ENCODE measurements around the gene CDKAL1.

The CDKAL1 gene

GRCh38 chr6:20633566-20634340 is 99.5 kb downstream of the CDKAL1 start:
- Histone ChIP-seq H3K4me2 (ENCODE audit: insufficient read depth, low read length) (no peak overlapping the region), H3K4me1 (ENCODE audit: insufficient read depth, low read length) (peaks cover 14% of the 10 kb centered on the region), H3K4me3 (ENCODE audit: low read depth in 1 of 2, low read length in 2 of 2) (no peak overlapping the region), H3K9ac (ENCODE audit: low read depth, low read length) (no peak overlapping the region), H3K27me3 (ENCODE audit: insufficient read depth, low read length, poor library complexity) (no peaks in the 10 kb centered on the region), H2AFZ (ENCODE audit: low read depth, low read length) (no peak overlapping the region), H3K79me2 (ENCODE audit: insufficient read depth, low read length) (peaks cover 27% of the 10 kb centered on the region; the same call in 1 of the 2 replicates), H3K9me3 (ENCODE audit: insufficient read depth, low read length, severe bottlenecking) (no peaks in the 10 kb centered on the region), H4K20me1 (ENCODE audit: insufficient read depth, low read length) (no peaks in the 10 kb centered on the region), H3K27ac (ENCODE audit: low read length) (no peak overlapping the region), H3K36me3 (ENCODE audit: insufficient read depth, low read length) (no peaks in the 10 kb centered on the region)
- TF ChIP-seq CTCF (IDR thresholded peaks at IDR 0.05; ENCODE audit: borderline replicate concordance, extremely low read depth, low read length, poor library complexity, severe bottlenecking) (no peak), EZH2 (IDR thresholded peaks at IDR 0.05; ENCODE audit: borderline replicate concordance, low read depth, low read length, severe bottlenecking) (no peak)
- ATAC-seq (ENCODE audit: insufficient read depth, low read depth): no peak
- DNase-seq: no peak

- no peak overlapping the region for H3K27ac ChIP-seq (ENCODE audit: low read length)
- ATAC-seq (ENCODE audit: insufficient read depth, low read depth): no peak
- H3K4me2 ChIP-seq (ENCODE audit: insufficient read depth, low read length): no peak overlapping the region
- no peak overlapping the region for H3K4me3 ChIP-seq (ENCODE audit: low read depth in 1 of 2, low read length in 2 of 2)
- no peaks in the 10 kb centered on the region for H3K4me1 ChIP-seq (ENCODE audit: insufficient read depth, low read length)
- H3K27me3 ChIP-seq (ENCODE audit: insufficient read depth, low read length, poor library complexity): no peaks in the 10 kb centered on the region
- TF ChIP-seq EZH2 (IDR thresholded peaks at IDR 0.05; ENCODE audit: borderline replicate concordance, low read depth, low read length, severe bottlenecking) (no peak), CTCF (IDR thresholded peaks at IDR 0.05; ENCODE audit: borderline replicate concordance, extremely low read depth, low read length, poor library complexity, severe bottlenecking) (no peak)
- no peak for DNase-seq
- peaks cover 14% of the 10 kb centered on the region; the same call in 1 of the 2 replicates for H3K79me2 ChIP-seq (ENCODE audit: insufficient read depth, low read length)
- no peak overlapping the region for H2AFZ ChIP-seq (ENCODE audit: low read depth, low read length)
- no peaks in the 10 kb centered on the region for H3K36me3 ChIP-seq (ENCODE audit: insufficient read depth, low read length)
- H3K9ac ChIP-seq (ENCODE audit: low read depth, low read length): no peak overlapping the region
- no peaks in the 10 kb centered on the region for H4K20me1 ChIP-seq (ENCODE audit: insufficient read depth, low read length)
- H3K9me3 ChIP-seq (ENCODE audit: insufficient read depth, low read length, severe bottlenecking): no peaks in the 10 kb centered on the region
Measured at GRCh38 chr6:20639161-20639560, 104.9 kb downstream of the CDKAL1 start.

GRCh38 chr6:20640181-20640580 is 105.9 kb downstream of the CDKAL1 start:
- no peak for ATAC-seq (ENCODE audit: insufficient read depth, low read depth)
- Histone ChIP-seq H3K4me1 (ENCODE audit: insufficient read depth, low read length) (no peaks in the 10 kb centered on the region), H3K27me3 (ENCODE audit: insufficient read depth, low read length, poor library complexity) (no peaks in the 10 kb centered on the region), H2AFZ (ENCODE audit: low read depth, low read length) (no peak overlapping the region), H3K36me3 (ENCODE audit: insufficient read depth, low read length) (no peaks in the 10 kb centered on the region), H4K20me1 (ENCODE audit: insufficient read depth, low read length) (no peaks in the 10 kb centered on the region), H3K79me2 (ENCODE audit: insufficient read depth, low read length) (peaks cover 8% of the 10 kb centered on the region; the same call in 1 of the 2 replicates), H3K9ac (ENCODE audit: low read depth, low read length) (no peak overlapping the region), H3K27ac (ENCODE audit: low read length) (no peak overlapping the region), H3K4me3 (ENCODE audit: low read depth in 1 of 2, low read length in 2 of 2) (no peak overlapping the region), H3K9me3 (ENCODE audit: insufficient read depth, low read length, severe bottlenecking) (no peaks in the 10 kb centered on the region), H3K4me2 (ENCODE audit: insufficient read depth, low read length) (no peak overlapping the region)
- TF ChIP-seq EZH2 (IDR thresholded peaks at IDR 0.05; ENCODE audit: borderline replicate concordance, low read depth, low read length, severe bottlenecking) (no peak), CTCF (IDR thresholded peaks at IDR 0.05; ENCODE audit: borderline replicate concordance, extremely low read depth, low read length, poor library complexity, severe bottlenecking) (no peak)
- DNase-seq: no peak

All from DND-41 (cell line).